Glutamatergic neuron (in vitro differentiated cells): Measurements from ENCODE around the gene LRRFIP2. TPM values are rescaled to one million over a fixed set of nuclear protein-coding genes. Genes with fewer than 3 reads are reported as not detected.
"Not testable (repeated sequence)": the region's sequence is repeated elsewhere in the genome, so short reads cannot be mapped to it uniquely, and the experiment has no call there.

Experiments used
- DNase-seq: peaks from one replicate; pipeline ENCODE4 v3.0.0; 2022
- H3K27ac Mint-ChIP-seq: one replicate; pipeline ENCODE4 v1.8.0; 2020; ENCODE audit warnings: mild to moderate bottlenecking, mixed read lengths, inconsistent platforms; ENCODE audit not compliant: unreplicated experiment
- H3K27me3 Mint-ChIP-seq: one replicate; pipeline ENCODE4 v1.8.0; 2020; ENCODE audit warnings: mild to moderate bottlenecking, moderate library complexity, mixed read lengths, inconsistent platforms; ENCODE audit not compliant: unreplicated experiment
- H3K36me3 Mint-ChIP-seq: one replicate; pipeline ENCODE4 v1.8.0; 2020; ENCODE audit warnings: mild to moderate bottlenecking, mixed read lengths, inconsistent platforms; ENCODE audit not compliant: unreplicated experiment
- H3K4me1 Mint-ChIP-seq: one replicate; pipeline ENCODE4 v1.8.0; 2020; ENCODE audit warnings: mild to moderate bottlenecking, low read depth, mixed read lengths, inconsistent platforms; ENCODE audit not compliant: unreplicated experiment
- H3K4me3 Mint-ChIP-seq: one replicate; pipeline ENCODE4 v1.8.0; 2020; ENCODE audit warnings: mild to moderate bottlenecking, mixed read lengths, inconsistent platforms; ENCODE audit not compliant: unreplicated experiment
- H3K9me3 Mint-ChIP-seq: one replicate; pipeline ENCODE4 v1.8.0; 2020; ENCODE audit warnings: mild to moderate bottlenecking, moderate library complexity, mixed read lengths, inconsistent platforms; ENCODE audit not compliant: unreplicated experiment
- CTCF ChIP-seq: fragments of 200-600 bp; sonication (generic); IDR thresholded peaks from one replicate; pipeline ENCODE4 v1.5.0; 2021; ENCODE audit not compliant: partially characterized antibody, unreplicated experiment
- total RNA-seq: library from RNA; stranded (reverse); fragmentation: NEBNext Ultra II Directional; extraction: Animal tissue kit (Norgen Biotek cat#: 25700); gene quantifications from one replicate; pipeline ENCODE4 v1.2.1, GENCODE V29; 2021; ENCODE audit not compliant: unreplicated experiment

The LRRFIP2 gene
- total RNA-seq, 1 donor from 2014 or later = 45.3 TPM

GRCh38 chr3:37123292-37123691, 51.1 kb downstream of the LRRFIP2 start:
- Mint-ChIP-seq H3K36me3 (no peaks in the 10 kb centered on the region), H3K4me1 (no peaks in the 10 kb centered on the region), H3K9me3 (no peaks in the 10 kb centered on the region), H3K4me3 (no peak overlapping the region), H3K27ac (no peak overlapping the region), H3K27me3 (no peaks in the 10 kb centered on the region)
- DNase-seq = no peak
- TF ChIP-seq CTCF = no peak

GRCh38 chr3:37122069-37122468, 52.3 kb downstream of the LRRFIP2 start:
- not testable (repeated sequence) for H3K9me3 Mint-ChIP-seq, H3K27me3 Mint-ChIP-seq, H3K27ac Mint-ChIP-seq, H3K36me3 Mint-ChIP-seq, H3K4me1 Mint-ChIP-seq, DNase-seq, H3K4me3 Mint-ChIP-seq

GRCh38 chr3:37118163-37118562, 56.2 kb downstream of the LRRFIP2 start:
- H3K27ac Mint-ChIP-seq = no peak overlapping the region
- no peaks in the 10 kb centered on the region for H3K36me3 Mint-ChIP-seq
- no peaks in the 10 kb centered on the region for H3K9me3 Mint-ChIP-seq

GRCh38 chr3:37117548-37117947, 56.8 kb downstream of the LRRFIP2 start:
- H3K4me3 Mint-ChIP-seq = no peak overlapping the region
- H3K27ac Mint-ChIP-seq = no peak overlapping the region
- H3K4me1 Mint-ChIP-seq = no peaks in the 10 kb centered on the region
- no peaks in the 10 kb centered on the region for H3K36me3 Mint-ChIP-seq
- no peak for DNase-seq
- H3K27me3 Mint-ChIP-seq = no peaks in the 10 kb centered on the region
- no peaks in the 10 kb centered on the region for H3K9me3 Mint-ChIP-seq
- TF ChIP-seq CTCF = no peak

More at GRCh38 chr3:37118163-37118562, 56.2 kb downstream of the LRRFIP2 start:
- Mint-ChIP-seq H3K4me3 (no peak overlapping the region), H3K27me3 (no peaks in the 10 kb centered on the region), H3K4me1 (no peaks in the 10 kb centered on the region)
- no peak for TF ChIP-seq CTCF
- no peak for DNase-seq

- no peak overlapping the region for H3K27ac Mint-ChIP-seq
- no peaks in the 10 kb centered on the region for H3K4me1 Mint-ChIP-seq
- H3K27me3 Mint-ChIP-seq = no peaks in the 10 kb centered on the region
- TF ChIP-seq CTCF = no peak
- no peak for DNase-seq
- H3K9me3 Mint-ChIP-seq = no peaks in the 10 kb centered on the region
- no peak overlapping the region for H3K4me3 Mint-ChIP-seq
- no peaks in the 10 kb centered on the region for H3K36me3 Mint-ChIP-seq
These were observed 57.4 kb downstream of the LRRFIP2 start for GRCh38 chr3:37116998-37117397.

- no peak for TF ChIP-seq CTCF
- H3K27ac Mint-ChIP-seq = no peak overlapping the region
- no peaks in the 10 kb centered on the region for H3K4me1 Mint-ChIP-seq
- no peak for DNase-seq
- no peaks in the 10 kb centered on the region for H3K36me3 Mint-ChIP-seq
- H3K27me3 Mint-ChIP-seq = no peaks in the 10 kb centered on the region
- H3K4me3 Mint-ChIP-seq = no peak overlapping the region
- no peaks in the 10 kb centered on the region for H3K9me3 Mint-ChIP-seq
These were observed 58.9 kb downstream of the LRRFIP2 start for GRCh38 chr3:37115446-37115845.
